ENCODE data around the gene TBCD.

TBCD gene

GRCh38 chr17:82956726-82957468 is 205.0 kb downstream of the TBCD start:
- TF ChIP-seq, protein P1, sequence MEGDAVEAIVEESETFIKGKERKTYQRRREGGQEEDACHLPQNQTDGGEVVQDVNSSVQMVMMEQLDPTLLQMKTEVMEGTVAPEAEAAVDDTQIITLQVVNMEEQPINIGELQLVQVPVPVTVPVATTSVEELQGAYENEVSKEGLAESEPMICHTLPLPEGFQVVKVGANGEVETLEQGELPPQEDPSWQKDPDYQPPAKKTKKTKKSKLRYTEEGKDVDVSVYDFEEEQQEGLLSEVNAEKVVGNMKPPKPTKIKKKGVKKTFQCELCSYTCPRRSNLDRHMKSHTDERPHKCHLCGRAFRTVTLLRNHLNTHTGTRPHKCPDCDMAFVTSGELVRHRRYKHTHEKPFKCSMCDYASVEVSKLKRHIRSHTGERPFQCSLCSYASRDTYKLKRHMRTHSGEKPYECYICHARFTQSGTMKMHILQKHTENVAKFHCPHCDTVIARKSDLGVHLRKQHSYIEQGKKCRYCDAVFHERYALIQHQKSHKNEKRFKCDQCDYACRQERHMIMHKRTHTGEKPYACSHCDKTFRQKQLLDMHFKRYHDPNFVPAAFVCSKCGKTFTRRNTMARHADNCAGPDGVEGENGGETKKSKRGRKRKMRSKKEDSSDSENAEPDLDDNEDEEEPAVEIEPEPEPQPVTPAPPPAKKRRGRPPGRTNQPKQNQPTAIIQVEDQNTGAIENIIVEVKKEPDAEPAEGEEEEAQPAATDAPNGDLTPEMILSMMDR (IDR thresholded peaks at IDR 0.05; ENCODE audit: low read depth, low read length, missing control alignments), result no peak
- no peak for DNase-seq (ENCODE audit: low read depth)
- in situ Hi-C loops (cut with HindIII; ENCODE audit: low sequenced_read_pairs), result no loop called here
- no peak overlapping the region for H3K4me3 ChIP-seq (ENCODE audit: low read depth, low read length)

DNA sequence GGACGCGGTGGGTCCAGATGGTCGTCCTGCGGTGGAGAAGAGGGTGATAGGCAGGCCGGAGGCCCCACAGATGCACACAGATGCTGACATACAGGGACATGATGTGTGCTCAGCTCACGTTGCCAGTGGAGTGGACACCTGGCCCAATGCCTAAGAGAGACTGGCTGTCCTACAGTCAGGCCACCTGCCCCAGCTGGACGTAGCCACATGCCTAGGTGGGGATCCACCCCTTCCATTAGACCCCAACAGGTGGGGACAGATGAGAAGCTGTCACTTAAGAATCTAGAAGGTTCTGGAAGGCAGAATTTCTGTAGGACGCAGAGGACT is 205.6 kb downstream of the TBCD start:
- TF ChIP-seq, protein P1 (IDR thresholded peaks at IDR 0.05; ENCODE audit: low read depth, low read length, missing control alignments), result no peak
- DNase-seq (ENCODE audit: low read depth), result no peak
- H3K4me3 ChIP-seq (ENCODE audit: low read depth, low read length), result no peak overlapping the region
- in situ Hi-C loops (cut with HindIII; ENCODE audit: low sequenced_read_pairs), result no loop called here

GRCh38 chr17:82957961-82958561 is 206.2 kb downstream of the TBCD start:
- H3K4me3 ChIP-seq (ENCODE audit: low read depth, low read length), result no peak overlapping the region
- TF ChIP-seq, protein P1 (IDR thresholded peaks at IDR 0.05; ENCODE audit: low read depth, low read length, missing control alignments), result no peak
- DNase-seq (ENCODE audit: low read depth), result no peak
- in situ Hi-C loops (cut with HindIII; ENCODE audit: low sequenced_read_pairs), result no loop called here

DNA sequence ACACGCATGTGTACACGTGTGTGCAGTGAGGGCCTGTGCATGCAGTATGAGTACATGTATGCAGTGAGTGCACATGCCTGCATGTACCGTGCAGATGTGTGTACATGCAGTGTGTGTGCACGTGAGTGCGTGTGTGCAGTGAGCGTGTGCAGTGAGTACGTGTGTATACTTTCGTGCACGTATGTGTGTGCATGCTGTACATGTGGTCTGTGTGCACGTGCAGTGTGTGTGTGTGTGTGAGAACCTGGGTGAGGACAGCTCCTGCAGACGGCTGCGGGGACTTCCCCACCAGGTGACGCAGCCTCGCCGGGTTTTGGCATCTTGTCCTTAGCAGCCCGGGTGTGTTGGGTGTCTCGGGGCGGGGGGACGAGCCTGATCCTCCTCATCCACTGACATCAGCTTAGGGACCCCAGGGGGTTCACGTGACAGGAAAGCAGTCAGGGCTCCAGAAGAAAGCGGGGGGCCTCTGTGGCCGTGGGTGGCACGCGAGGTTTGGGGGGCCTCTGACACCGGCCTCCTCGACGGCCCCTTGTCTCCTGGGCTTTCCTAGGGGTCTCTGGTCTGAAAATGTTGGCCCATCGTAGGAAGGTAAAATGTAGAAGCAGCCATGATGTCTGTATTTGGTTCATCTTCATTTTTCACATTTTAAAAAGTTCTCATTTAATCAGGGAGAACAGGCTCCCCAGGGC is 207.5 kb downstream of the TBCD start:
- TF ChIP-seq, protein P1 (IDR thresholded peaks at IDR 0.05; ENCODE audit: low read depth, low read length, missing control alignments), result no peak
- no peak overlapping the region for H3K4me3 ChIP-seq (ENCODE audit: low read depth, low read length)
- no peak for DNase-seq (ENCODE audit: low read depth)
- in situ Hi-C loops (cut with HindIII; ENCODE audit: low sequenced_read_pairs), result no loop called here

GRCh38 chr17:82959990-82960418 is 208.1 kb downstream of the TBCD start:
- TF ChIP-seq, protein P1 (IDR thresholded peaks at IDR 0.05; ENCODE audit: low read depth, low read length, missing control alignments), result no peak
- H3K4me3 ChIP-seq (ENCODE audit: low read depth, low read length), result no peak overlapping the region
- in situ Hi-C loops (cut with HindIII; ENCODE audit: low sequenced_read_pairs), result no loop called here
- no peak for DNase-seq (ENCODE audit: low read depth)

DNA sequence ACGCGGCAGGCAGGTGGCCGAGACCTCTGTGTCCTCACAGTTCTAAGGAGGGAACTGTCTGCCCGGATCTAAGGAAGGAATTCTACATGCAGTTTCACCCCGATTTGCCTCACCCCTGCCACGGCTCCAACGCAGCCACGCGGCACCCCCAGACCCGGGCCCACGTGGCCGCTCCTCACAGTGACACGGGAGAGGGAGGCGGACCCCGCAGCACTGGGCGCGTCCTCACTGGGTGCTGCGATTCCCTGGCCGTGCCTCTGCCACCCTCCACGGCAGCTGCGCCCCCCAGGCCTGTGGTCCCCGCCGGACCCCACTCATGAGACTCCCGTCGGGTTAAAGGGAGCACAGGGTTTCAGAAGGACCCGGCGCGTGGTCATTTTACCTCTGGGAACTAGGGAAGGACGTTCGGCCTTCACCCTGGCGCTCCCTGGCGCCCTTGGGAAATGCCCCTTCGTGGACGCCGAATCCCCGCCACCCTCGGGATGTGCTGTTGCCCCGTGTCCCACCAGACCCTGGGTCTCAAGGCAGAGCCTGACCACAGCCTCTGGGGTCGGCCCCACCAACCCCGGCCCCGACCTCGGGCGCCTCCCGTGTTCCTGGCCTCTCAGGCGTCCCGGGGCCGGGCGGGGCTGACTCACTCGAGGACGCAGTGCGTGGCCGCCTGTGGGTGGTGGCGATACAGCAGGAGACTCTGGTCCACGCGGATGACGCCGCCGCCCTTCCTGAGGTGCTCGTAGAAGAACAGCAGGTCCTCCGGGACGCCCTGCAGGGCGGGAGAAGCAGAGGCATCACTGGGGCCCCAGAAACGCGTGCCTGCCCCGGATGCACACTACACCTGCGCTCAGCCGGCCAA is 208.8 kb downstream of the TBCD start:
- no peak overlapping the region for H3K4me3 ChIP-seq (ENCODE audit: low read depth, low read length)
- DNase-seq (ENCODE audit: low read depth), result no peak
- in situ Hi-C loops (cut with HindIII; ENCODE audit: low sequenced_read_pairs), result no loop called here
- TF ChIP-seq, protein P1 (IDR thresholded peaks at IDR 0.05; ENCODE audit: low read depth, low read length, missing control alignments), result no peak

Data from astrocyte of the cerebellum (primary cell).